ENCODE measurements around the gene METTL25.
"Not testable (repeated sequence)": the region's sequence is repeated elsewhere in the genome, so short reads cannot be mapped to it uniquely, and the experiment has no call there.

Gene METTL25, protein sequence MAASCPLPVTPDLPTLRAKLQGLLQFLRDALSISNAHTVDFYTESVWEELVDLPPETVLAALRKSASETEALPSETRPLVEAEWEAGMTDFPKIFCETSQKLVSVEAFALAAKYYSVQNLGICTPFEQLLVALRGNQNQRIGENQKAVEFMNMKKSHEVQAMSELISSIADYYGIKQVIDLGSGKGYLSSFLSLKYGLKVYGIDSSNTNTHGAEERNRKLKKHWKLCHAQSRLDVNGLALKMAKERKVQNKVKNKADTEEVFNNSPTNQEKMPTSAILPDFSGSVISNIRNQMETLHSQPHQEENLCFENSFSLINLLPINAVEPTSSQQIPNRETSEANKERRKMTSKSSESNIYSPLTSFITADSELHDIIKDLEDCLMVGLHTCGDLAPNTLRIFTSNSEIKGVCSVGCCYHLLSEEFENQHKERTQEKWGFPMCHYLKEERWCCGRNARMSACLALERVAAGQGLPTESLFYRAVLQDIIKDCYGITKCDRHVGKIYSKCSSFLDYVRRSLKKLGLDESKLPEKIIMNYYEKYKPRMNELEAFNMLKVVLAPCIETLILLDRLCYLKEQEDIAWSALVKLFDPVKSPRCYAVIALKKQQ

DNA sequence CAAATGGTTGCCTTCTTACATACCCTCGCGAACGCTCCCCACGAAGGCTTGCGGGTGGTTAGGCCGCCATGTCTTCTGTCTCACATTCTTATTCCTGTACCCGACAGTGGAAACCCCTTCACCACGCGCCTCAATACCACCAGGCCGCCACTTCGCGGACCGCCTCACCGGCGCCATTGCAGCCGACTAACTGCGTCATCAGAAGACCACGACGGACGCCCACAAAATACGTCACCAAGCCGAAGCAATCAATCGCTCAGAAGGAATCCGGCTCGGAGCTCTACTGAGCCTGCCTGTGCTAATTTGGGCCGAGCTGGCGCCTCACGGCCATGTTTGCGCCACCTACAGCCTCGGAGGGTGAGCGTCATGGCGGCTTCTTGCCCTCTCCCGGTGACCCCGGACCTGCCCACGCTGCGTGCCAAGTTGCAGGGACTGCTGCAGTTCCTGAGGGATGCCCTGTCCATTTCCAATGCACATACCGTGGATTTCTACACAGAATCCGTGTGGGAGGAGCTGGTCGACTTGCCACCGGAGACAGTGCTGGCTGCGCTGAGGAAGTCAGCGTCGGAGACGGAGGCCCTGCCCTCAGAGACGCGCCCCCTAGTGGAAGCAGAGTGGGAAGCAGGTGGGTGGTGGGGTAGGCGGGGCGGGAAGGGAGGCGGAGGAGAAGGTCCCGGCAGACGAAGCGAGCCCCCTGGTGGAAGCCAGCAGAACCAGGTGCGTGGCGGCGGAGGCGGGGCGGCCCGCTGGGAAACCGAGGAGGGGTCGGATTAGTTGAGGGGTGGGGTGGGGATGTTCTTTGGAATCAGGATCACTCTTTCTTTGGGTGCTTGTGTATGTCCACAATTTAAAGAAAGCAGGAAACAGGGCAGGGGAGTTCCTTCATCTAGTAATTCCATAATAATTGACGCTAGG, at the start of gene METTL25, which contains the start of gene CCDC59:
METTL25 (plus strand) TSS at position 330 of the 915 bp plus-strand sequence; CDS start at position 367, 37 bp downstream.
CCDC59 (minus strand) TSS at position 188 of the 915 bp plus-strand sequence; CDS start at position 177, 11 bp downstream.
- peak; percentile 97 for DNase-seq

- DNase-seq: no peak
Observed at GRCh38 chr12:82314406-82314892, 43.9 kb upstream of the METTL25 start.

- no peak for DNase-seq
Observed at GRCh38 chr12:82319276-82319675, 39.1 kb upstream of the METTL25 start.

DNA sequence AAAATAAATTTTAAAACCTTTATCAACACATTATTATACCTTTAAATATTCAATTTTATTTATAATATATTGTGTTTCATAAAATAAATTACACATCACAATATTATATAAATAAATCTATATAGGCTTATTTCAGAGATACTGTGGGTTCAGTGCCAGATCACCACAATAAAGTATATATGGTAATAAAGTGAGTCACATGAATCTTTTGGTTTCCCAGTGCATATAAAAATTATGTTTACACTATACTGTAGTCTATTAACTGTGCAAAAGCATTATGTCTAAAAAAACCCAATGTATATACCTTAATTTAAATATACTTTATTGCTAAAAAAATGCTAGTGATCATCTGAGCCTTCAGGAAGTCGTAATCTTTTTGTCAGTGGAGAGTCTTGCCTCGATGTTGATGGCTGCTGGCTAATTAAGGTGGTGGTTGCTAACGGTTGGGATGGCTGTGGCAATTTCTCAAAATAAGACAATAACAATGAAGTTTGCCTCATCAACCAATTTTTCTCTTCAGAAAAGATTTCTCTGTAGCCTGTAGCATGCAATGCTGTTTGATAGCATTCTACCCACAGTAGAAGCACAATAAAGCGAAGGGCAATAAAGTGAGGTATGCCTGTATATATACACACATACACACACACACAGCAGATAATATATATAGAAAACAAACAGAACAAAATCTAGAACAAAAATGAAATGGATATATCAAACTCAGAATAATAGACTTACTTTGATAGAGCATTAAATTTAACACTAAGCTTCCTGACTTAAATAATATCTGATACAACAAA, 32.6 kb upstream of the METTL25 start:
- no peak for DNase-seq

DNA sequence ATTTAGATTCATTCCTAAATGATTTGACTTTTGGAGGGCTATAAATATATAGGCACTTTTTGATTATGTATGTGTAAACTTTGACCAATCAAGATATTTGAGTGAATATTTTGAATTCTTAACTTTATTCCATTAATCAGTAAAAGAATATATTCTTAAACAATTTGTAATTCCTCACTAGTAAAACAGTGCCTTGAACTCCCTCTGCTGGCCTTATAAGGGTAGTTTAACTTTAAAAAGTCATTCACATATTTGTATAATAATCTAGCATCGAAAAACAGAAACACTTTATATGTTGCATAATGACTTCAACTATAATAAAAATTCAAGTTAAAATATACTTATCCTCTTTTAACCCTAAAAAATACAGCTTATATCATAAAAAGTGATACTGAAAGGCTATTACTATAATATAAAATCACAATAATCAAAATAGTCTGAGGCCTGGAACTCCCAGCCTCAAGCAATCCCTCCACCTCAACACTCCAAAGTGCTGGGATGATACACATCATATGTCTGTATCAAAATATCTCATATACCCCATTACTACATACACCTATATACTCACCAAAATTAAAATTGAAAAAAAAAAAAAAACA, 31.3 kb upstream of the METTL25 start:
- no peak for DNase-seq

DNA sequence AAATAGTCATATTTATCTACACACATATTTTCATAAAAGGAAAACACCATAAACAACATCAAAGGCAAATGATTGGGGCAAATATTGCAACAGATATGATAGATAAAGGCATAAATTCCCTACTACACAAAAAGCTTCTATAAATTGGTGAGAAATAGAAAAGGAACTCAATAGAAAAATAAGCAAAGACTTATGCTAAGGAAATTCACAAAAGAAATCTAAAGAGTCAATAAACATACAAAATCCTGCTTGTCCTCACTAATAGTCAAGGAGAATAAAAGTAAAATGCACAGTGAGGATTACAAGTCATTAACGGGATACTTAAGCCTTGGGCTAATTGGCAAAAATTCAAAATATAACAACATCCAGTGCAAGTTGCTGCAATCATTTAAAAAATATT, 30.5 kb upstream of the METTL25 start:
- DNase-seq: no peak

DNA sequence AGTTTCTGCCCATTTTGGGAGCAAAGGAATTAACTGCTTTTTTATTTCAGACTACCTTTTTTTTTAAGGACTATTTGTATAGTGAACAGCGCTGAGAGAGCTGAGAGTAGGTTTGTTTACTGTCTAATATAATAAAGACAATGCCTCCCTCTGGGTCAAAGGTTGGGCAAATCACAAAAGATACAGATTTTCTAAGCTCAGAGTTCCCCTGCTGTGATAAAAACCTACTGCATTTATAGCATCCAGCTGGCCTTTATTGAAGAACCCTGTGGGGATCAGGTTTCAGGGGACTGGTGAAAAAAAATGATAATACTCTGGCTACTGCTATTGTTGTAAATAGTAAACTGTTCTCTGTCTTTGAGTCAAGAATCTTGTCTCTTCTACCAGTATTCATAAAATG, 28.8 kb upstream of the METTL25 start:
- no peak for DNase-seq

GRCh38 chr12:82350161-82350560, 8.2 kb upstream of the METTL25 start:
- no peak for DNase-seq

- no peak for DNase-seq
Observed at GRCh38 chr12:82351390-82351789, 6.9 kb upstream of the METTL25 start.

DNA sequence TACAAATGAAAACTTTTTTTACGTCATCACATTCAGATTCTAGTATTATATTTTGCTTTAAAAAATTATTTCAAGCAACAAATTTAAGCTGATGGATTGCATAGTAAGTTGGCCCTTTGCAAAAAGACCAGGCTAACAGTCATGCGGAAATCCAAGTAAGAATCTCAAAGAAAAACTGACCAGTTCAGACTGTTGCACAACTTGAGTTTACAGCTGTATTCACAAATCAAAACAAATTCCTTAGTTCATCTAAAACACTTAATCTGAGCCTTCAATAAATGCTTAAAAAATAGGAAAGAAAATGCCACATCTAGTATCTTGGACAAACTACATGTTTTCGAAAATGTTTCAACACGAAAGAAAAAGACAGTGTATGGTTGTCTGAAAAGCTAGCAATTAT, 989 bp upstream of the METTL25 start:
- DNase-seq: no peak

DNA sequence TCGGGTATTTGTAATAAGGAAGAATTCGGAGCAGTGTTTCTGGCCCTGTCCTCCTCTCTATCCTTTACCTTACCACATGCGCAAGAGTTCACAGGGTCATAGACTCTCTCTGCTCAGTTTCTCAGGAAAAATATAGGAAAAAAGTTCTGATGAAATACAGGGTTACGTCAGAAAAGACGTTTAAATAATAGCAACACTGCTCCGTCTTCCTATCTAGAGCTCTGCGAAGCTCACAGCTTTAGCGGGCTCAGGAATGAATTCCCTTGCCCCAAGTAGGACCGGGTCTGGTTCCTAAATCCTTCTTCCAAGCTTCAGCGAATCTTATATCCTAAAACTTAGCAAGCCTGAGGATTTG, 507 bp upstream of the METTL25 start:
- no peak for DNase-seq

GRCh38 chr12:82359115-82359478, 768 bp downstream of the METTL25 start:
- no peak for DNase-seq

DNA sequence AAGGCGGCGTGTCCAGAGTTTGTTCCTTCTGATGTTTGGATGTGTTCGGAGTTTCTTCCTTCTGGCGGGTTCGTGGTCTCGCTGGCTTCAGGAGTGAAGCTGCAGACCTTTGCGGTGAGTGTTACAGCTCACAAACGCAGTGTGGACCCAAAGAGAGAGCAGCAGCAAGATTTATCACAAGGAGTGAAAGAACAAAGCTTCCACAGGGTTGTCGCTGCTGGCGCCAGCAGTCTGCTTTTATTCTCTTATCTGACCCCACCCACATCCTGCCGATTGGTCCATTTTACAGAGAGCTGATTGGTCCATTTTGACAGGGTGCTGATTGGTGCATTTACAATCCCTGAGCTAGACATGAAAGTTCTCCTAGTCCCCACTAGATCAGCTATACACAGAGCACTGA, 2.5 kb downstream of the METTL25 start:
- not testable (repeated sequence) for DNase-seq

GRCh38 chr12:82361461-82361915, 3.2 kb downstream of the METTL25 start:
- no peak for DNase-seq

DNA sequence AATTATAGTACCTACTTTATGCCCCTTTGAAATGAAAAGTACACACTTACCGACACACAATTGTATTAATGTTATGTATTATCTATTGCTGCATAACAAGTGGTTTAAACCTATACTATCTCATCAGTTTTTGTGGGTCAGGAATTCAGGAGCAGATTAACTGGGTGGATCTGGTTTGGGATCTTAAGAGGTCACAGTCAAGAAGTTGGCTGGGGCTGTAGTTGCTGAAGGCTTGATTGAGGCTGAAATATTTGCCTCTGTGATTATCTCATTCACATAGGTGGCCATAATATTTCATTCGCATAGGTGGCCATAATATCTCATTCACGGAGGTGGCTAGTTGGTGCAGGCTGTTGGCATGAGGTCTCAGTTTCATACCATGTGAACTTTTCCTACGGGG, 5.7 kb downstream of the METTL25 start:
- no peak for DNase-seq

DNA sequence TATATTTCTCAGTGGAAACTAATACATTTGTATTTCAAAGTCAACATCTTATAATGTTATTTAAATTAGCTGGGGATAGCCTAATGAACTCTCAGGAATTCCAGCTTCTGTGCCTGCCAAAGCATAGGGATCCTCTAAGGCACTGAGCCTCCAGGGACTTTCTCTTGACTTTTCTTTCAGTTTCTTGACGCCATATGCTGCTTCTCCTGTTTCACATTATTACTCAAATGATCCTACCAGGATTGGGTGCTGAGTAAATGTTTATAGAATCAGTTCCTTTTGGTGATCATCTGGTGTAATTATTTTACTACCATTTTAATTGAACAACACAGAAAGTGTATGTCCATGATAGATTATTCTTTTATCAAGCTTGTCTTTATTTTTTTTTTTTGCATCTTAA, 7.9 kb downstream of the METTL25 start:
- DNase-seq: no peak

DNA sequence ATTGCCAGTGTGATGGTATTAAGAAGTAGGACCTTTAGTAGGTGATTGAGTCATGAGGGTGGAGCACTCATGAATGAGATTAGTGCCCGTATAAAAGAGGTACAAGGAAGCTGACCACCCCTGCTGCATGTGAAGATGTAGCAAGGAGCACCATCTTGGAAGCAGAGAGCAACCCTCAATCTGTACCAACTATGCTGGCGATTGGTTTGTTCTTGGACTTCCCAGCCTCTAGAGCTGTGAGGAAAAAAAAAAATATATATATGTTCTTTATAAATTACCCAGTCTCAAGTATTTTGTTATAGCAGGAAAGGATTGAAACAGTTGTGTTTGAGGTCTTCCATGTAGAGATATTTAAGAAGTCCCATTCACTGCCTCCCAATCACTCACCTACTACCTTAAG, 16.9 kb downstream of the METTL25 start:
- DNase-seq: no peak

DNA sequence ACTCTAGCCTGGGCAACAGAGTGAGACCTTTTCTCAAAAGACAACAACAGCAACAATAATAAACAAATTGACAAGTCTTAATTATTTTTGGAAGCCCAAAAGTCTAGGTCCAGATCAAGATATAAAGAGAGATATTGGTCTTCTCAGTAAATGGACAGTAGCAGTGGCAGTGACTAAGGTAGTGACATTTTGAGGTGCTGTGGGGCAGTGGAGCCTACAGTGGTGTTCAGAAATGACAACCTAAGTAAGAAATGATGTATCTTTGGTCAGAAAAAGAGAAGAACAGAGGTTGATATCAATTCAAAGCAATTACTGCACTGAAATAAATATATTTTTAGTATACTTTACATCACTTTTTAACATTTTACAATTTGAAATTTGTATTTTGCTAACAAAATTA, 20.7 kb downstream of the METTL25 start:
- DNase-seq: no peak

DNA sequence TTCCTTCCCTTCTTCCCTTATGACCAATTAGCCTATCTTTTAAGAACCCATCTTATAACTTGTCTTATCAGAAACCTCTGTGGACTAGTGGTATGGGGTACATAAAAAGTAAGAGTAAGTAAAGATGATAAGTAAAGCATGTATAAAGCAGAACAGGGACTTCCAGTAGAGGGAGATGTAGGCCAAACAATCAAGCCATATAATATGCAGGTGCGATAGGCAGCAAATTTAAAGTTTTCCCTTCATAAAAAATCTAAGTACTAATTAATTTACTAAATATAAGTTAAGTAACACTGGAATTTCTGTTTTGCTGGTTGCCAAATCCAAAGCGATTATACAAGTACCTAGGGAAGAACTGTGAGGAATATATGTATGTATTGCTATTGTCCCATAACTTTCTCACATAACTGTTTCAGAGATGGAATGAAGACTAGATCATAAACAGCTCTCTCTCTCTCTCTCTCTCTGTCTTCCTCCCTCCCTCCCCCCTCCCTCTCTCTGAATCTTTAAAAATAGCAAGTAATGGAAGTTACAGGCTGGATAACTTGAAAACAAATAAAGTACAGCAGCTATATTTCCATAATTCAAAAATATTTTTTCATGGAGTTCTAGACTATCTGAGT, 25.7 kb downstream of the METTL25 start:
- no peak for DNase-seq

GRCh38 chr12:82398879-82399278, 40.5 kb downstream of the METTL25 start:
- DNase-seq: no peak

GRCh38 chr12:82400819-82401218, 42.5 kb downstream of the METTL25 start:
- no peak for DNase-seq

Data from stimulated activated CD8-positive, alpha-beta memory T cell treated with anti-CD3 and anti-CD28 coated beads, Interleukin-4, amount 100 ng/mL, for 48 hours (primary cell).